ENCODE results near the gene FOSB. TPM values are rescaled to one million over a fixed set of nuclear protein-coding genes. Genes with fewer than 3 reads are reported as not detected.

The FOSB gene
- total RNA-seq, 3 donors from 2014 or later: 29.8 to 109 (median 38.4) TPM

GRCh38 chr19:45420871-45421270 is 46.9 kb upstream of the FOSB start:
- Histone ChIP-seq H3K27ac (no peak overlapping the region), H3K36me3 (no peaks in the 10 kb centered on the region), H3K9me3 (no peaks in the 10 kb centered on the region), H3K27me3 (no peaks in the 10 kb centered on the region), H3K4me3 (no peak overlapping the region), H3K4me1 (peaks cover 0 to 8% of the 10 kb centered on the region in 2 donors)
- no peak for TF ChIP-seq POLR2A (IDR thresholded peaks at IDR 0.05)
- no peak for TF ChIP-seq CTCF (IDR thresholded peaks at IDR 0.05)
- intact Hi-C loops (cut with DNase I; ENCODE audit: low total_unique reads): loop anchor here (10.0 kb wide), 1 partner anchor 54 kb away; no protein-coding TSS in a partner anchor
- DNase-seq (ENCODE audit: low spot score in 2 of 2): no peak

DNA sequence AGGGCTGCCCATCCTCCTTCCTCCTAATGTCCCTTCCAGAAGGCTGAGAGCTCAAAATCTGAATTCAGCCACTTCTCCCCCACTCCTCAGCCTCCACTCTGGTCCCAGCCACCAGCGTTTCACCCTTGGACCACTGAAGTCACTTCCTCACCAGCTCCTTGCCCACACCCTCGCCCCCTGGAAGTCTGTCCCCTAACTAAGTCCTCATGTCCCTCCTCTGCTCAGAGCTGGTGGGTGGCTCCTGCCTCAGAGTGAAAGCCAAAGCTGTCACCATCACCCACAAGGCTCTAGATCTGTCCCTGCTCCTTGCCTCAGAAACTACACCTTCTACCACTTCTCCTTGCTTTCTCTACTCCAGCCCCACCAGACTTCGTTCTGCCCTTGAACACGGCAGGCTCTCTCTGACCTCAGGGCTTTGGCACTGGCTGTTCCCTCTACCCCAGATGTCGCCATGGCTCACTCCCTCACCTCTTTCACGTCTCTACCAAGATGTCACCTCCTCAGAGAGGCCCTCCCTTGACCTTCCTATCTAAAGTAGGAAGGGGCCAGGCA is 45.8 kb upstream of the FOSB start:
- H3K27ac ChIP-seq: peak overlapping the region in 1 of 2 donors; percentile 45
- intact Hi-C loops (cut with DNase I; ENCODE audit: low total_unique reads): loop anchor here (2.0 to 10.0 kb wide), 2 partner anchors 15 to 53 kb away; partner anchors contain the start of gene POLR1G

DNA sequence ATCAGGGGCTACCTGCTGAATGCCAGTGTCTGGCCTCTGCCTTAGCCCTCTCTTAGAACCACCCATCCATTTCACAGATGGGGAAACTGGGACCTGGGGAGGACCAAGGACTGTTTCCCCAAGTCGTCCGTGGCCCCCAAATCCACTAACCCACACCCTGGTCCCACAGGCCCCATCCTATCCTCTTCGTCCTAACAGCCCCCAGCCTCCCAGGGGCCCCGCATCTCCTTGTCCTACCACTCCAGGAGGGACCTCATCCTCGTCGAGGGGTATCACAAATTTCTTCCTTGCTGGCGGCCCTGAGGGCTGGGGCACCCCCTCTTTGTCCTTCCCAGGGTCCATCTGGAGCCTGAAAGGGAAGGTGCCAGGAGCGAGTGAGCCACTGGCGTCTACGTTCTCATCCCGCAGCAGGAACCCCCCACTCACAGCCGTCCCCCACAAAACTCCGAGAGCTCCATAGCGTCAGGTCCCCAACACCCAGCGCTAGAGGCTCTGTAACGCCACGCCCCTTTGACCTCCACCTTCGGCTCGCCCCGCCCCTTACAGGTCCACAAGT is 44.7 kb upstream of the FOSB start:
- Histone ChIP-seq H3K4me3 (peak overlapping the region; percentile 60 to 83 (median 68)), H3K27me3 (no peaks in the 10 kb centered on the region), H3K4me1 (peaks cover 0 to 8% of the 10 kb centered on the region in 2 donors), H3K9me3 (no peaks in the 10 kb centered on the region), H3K27ac (peak overlapping the region; percentile 90 to 97), H3K36me3 (no peaks in the 10 kb centered on the region)
- no peak for TF ChIP-seq POLR2AphosphoS5 (IDR thresholded peaks at IDR 0.05)
- TF ChIP-seq POLR2A (IDR thresholded peaks at IDR 0.05): no peak
- TF ChIP-seq CTCF (IDR thresholded peaks at IDR 0.05): no peak
- intact Hi-C loops (cut with DNase I; ENCODE audit: low total_unique reads): loop anchor here (2.0 to 10.0 kb wide), 2 partner anchors 16 to 52 kb away; partner anchors contain the start of gene POLR1G
- no peak for DNase-seq (ENCODE audit: low spot score in 2 of 2)

More for the DNA sequence above, 45.8 kb upstream of the FOSB start:
- no peaks in the 10 kb centered on the region for H3K27me3 ChIP-seq
- DNase-seq (ENCODE audit: low spot score in 2 of 2): no peak
- H3K36me3 ChIP-seq: no peaks in the 10 kb centered on the region
- TF ChIP-seq POLR2A (IDR thresholded peaks at IDR 0.05) (no peak), CTCF (IDR thresholded peaks at IDR 0.05) (no peak), POLR2AphosphoS5 (IDR thresholded peaks at IDR 0.05) (no peak)
- peaks cover 0 to 8% of the 10 kb centered on the region in 2 donors for H3K4me1 ChIP-seq
- H3K9me3 ChIP-seq: no peaks in the 10 kb centered on the region
- H3K4me3 ChIP-seq: no peak overlapping the region

GRCh38 chr19:45423589-45424190 is 44.1 kb upstream of the FOSB start, which contains the start of gene ERCC1:
ERCC1 (minus strand) TSS chr19:45423917; CDS start chr19:45423374, 543 bp downstream.
- Histone ChIP-seq H3K4me3 (peak within 1 kb of the TSS; percentile 60 to 83 (median 68)), H3K36me3 (no peaks in the 10 kb centered on the region), H3K27ac (peak within 1 kb of the TSS; percentile 90 to 97), H3K27me3 (no peaks in the 10 kb centered on the region), H3K4me1 (peaks cover 0 to 8% of the 10 kb centered on the region in 2 donors), H3K9me3 (no peaks in the 10 kb centered on the region)
- peak; percentile 93 to 95 for DNase-seq (ENCODE audit: low spot score in 2 of 2)
- intact Hi-C loops (cut with DNase I; ENCODE audit: low total_unique reads): loop anchor here (2.0 to 10.0 kb wide), 2 partner anchors 17 to 51 kb away; partner anchors contain the start of gene POLR1G
- peak; percentile 78 to 92 (median 79) for TF ChIP-seq POLR2AphosphoS5 (IDR thresholded peaks at IDR 0.05)
- no peak for TF ChIP-seq CTCF (IDR thresholded peaks at IDR 0.05)
- peak; percentile 56 for TF ChIP-seq POLR2A (IDR thresholded peaks at IDR 0.05)

Measured in breast epithelium (tissue), 4 donors.